Skeletal muscle satellite cell (primary cell): ENCODE measurements around the gene NEB.
"Not testable (repeated sequence)": the region's sequence is repeated elsewhere in the genome, so short reads cannot be mapped to it uniquely, and the experiment has no call there.

Experiments used
- H3K27me3 ChIP-seq: 2 replicates; pipeline ENCODE4 v1.7.0; 2013; ENCODE audit warnings: low read length; ENCODE audit not compliant: control insufficient read depth, insufficient read depth
- H3K36me3 ChIP-seq: 2 replicates; pipeline ENCODE4 v1.7.0; 2013; ENCODE audit warnings: mild to moderate bottlenecking, control low read depth, low read length; ENCODE audit not compliant: insufficient read depth
- H3K4me1 ChIP-seq: 2 replicates; pipeline ENCODE4 v1.7.0; 2013; ENCODE audit warnings: low read length; ENCODE audit not compliant: control insufficient read depth, insufficient read depth
- H3K4me2 ChIP-seq: 2 replicates; pipeline ENCODE4 v1.7.0; 2013; ENCODE audit warnings: mild to moderate bottlenecking, low read length
- H3K4me3 ChIP-seq: 2 replicates; pipeline ENCODE4 v1.7.0; 2013; ENCODE audit warnings: low read length
- H3K9ac ChIP-seq: 2 replicates; pipeline ENCODE4 v1.7.0; 2013; ENCODE audit warnings: mild to moderate bottlenecking, low read depth, low read length, moderate library complexity
- H3K9me3 ChIP-seq: replicated peaks from 2 replicates; pipeline ENCODE4 v1.7.0; 2013; ENCODE audit warnings: mild to moderate bottlenecking, control low read depth, low read length

The NEB gene

GRCh38 chr2:151562398-151562797 is 171.9 kb downstream of the NEB start:
- H3K9me3 ChIP-seq = no peaks in the 10 kb centered on the region
- H3K27me3 ChIP-seq = no peaks in the 10 kb centered on the region
- no peak overlapping the region for H3K9ac ChIP-seq
- H3K36me3 ChIP-seq = no peaks in the 10 kb centered on the region
- H3K4me3 ChIP-seq = no peak overlapping the region
- no peaks in the 10 kb centered on the region for H3K4me1 ChIP-seq
- no peak overlapping the region for H3K4me2 ChIP-seq

GRCh38 chr2:151560289-151560688 is 174.0 kb downstream of the NEB start:
- no peaks in the 10 kb centered on the region for H3K9me3 ChIP-seq
- no peaks in the 10 kb centered on the region for H3K36me3 ChIP-seq
- H3K4me1 ChIP-seq = no peaks in the 10 kb centered on the region
- H3K9ac ChIP-seq = no peak overlapping the region
- H3K4me3 ChIP-seq = no peak overlapping the region
- H3K4me2 ChIP-seq = no peak overlapping the region
- H3K27me3 ChIP-seq = no peaks in the 10 kb centered on the region

- H3K36me3 ChIP-seq, H3K4me2 ChIP-seq, H3K4me1 ChIP-seq, H3K9me3 ChIP-seq, H3K27me3 ChIP-seq, H3K4me3 ChIP-seq, H3K9ac ChIP-seq: not testable (repeated sequence)
Measured at GRCh38 chr2:151559431-151559830, 174.8 kb downstream of the NEB start.

- H3K9me3 ChIP-seq = not testable (repeated sequence)
Measured at GRCh38 chr2:151557883-151558282, 176.4 kb downstream of the NEB start.

GRCh38 chr2:151556121-151556520 is 178.2 kb downstream of the NEB start:
- Histone ChIP-seq H3K36me3 (no peaks in the 10 kb centered on the region), H3K9ac (no peak overlapping the region), H3K4me3 (no peak overlapping the region), H3K4me2 (no peak overlapping the region), H3K4me1 (no peaks in the 10 kb centered on the region), H3K27me3 (no peaks in the 10 kb centered on the region), H3K9me3 (no peaks in the 10 kb centered on the region)

More at GRCh38 chr2:151557883-151558282, 176.4 kb downstream of the NEB start:
- not testable (repeated sequence) for H3K4me3 ChIP-seq, H3K4me2 ChIP-seq, H3K27me3 ChIP-seq, H3K4me1 ChIP-seq, H3K36me3 ChIP-seq, H3K9ac ChIP-seq

GRCh38 chr2:151552287-151552686 is 182.0 kb downstream of the NEB start:
- H3K9ac ChIP-seq = no peak overlapping the region
- no peak overlapping the region for H3K4me3 ChIP-seq
- no peaks in the 10 kb centered on the region for H3K27me3 ChIP-seq
- H3K4me2 ChIP-seq = no peak overlapping the region
- H3K36me3 ChIP-seq = no peaks in the 10 kb centered on the region
- H3K4me1 ChIP-seq = no peaks in the 10 kb centered on the region
- H3K9me3 ChIP-seq = no peaks in the 10 kb centered on the region

- Histone ChIP-seq H3K4me2 (no peak overlapping the region), H3K36me3 (no peaks in the 10 kb centered on the region), H3K4me3 (no peak overlapping the region), H3K4me1 (no peaks in the 10 kb centered on the region), H3K9ac (no peak overlapping the region), H3K9me3 (no peaks in the 10 kb centered on the region), H3K27me3 (no peaks in the 10 kb centered on the region)
Measured at GRCh38 chr2:151551556-151551955, 182.7 kb downstream of the NEB start.

GRCh38 chr2:151549191-151549590 is 185.1 kb downstream of the NEB start:
- H3K9me3 ChIP-seq = no peaks in the 10 kb centered on the region
- no peaks in the 10 kb centered on the region for H3K4me1 ChIP-seq
- no peaks in the 10 kb centered on the region for H3K36me3 ChIP-seq
- H3K4me3 ChIP-seq = no peak overlapping the region
- H3K27me3 ChIP-seq = no peaks in the 10 kb centered on the region
- no peak overlapping the region for H3K9ac ChIP-seq
- no peak overlapping the region for H3K4me2 ChIP-seq

- no peaks in the 10 kb centered on the region for H3K4me1 ChIP-seq
- no peaks in the 10 kb centered on the region for H3K27me3 ChIP-seq
- no peak overlapping the region for H3K4me3 ChIP-seq
- no peak overlapping the region for H3K9ac ChIP-seq
- H3K9me3 ChIP-seq = no peaks in the 10 kb centered on the region
- no peak overlapping the region for H3K4me2 ChIP-seq
- H3K36me3 ChIP-seq = no peaks in the 10 kb centered on the region
Measured at GRCh38 chr2:151544449-151544848, 189.8 kb downstream of the NEB start.

- no peaks in the 10 kb centered on the region for H3K36me3 ChIP-seq
- no peak overlapping the region for H3K9ac ChIP-seq
- H3K4me1 ChIP-seq = no peaks in the 10 kb centered on the region
- H3K4me2 ChIP-seq = no peak overlapping the region
- no peaks in the 10 kb centered on the region for H3K9me3 ChIP-seq
- H3K27me3 ChIP-seq = no peaks in the 10 kb centered on the region
- no peak overlapping the region for H3K4me3 ChIP-seq
Measured at GRCh38 chr2:151543876-151544275, 190.4 kb downstream of the NEB start.

GRCh38 chr2:151534001-151534400 is 200.3 kb downstream of the NEB start:
- no peaks in the 10 kb centered on the region for H3K4me1 ChIP-seq
- no peak overlapping the region for H3K4me3 ChIP-seq
- H3K27me3 ChIP-seq = no peaks in the 10 kb centered on the region
- no peaks in the 10 kb centered on the region for H3K9me3 ChIP-seq
- H3K36me3 ChIP-seq = no peaks in the 10 kb centered on the region
- H3K4me2 ChIP-seq = no peak overlapping the region
- H3K9ac ChIP-seq = no peak overlapping the region

GRCh38 chr2:151533127-151533526 is 201.1 kb downstream of the NEB start:
- no peaks in the 10 kb centered on the region for H3K27me3 ChIP-seq
- H3K4me2 ChIP-seq = no peak overlapping the region
- no peaks in the 10 kb centered on the region for H3K9me3 ChIP-seq
- no peaks in the 10 kb centered on the region for H3K4me1 ChIP-seq
- no peaks in the 10 kb centered on the region for H3K36me3 ChIP-seq
- no peak overlapping the region for H3K4me3 ChIP-seq
- H3K9ac ChIP-seq = no peak overlapping the region
